HG02852 (cell line): ENCODE results near the gene CD80.

ENCODE experiments used
- ATAC-seq: cut with Tn5 transposase; IDR thresholded peaks from one replicate; pipeline ENCODE4 v1.9.1; 2021; ENCODE audit warnings: mild to moderate bottlenecking, moderate library complexity; ENCODE audit not compliant: unreplicated experiment

CD80 gene

GRCh38 chr3:119500265-119500664, 59.1 kb downstream of the CD80 start:
- ATAC-seq: no peak

- ATAC-seq: peak; percentile 98
Measured at GRCh38 chr3:119498186-119499011, 61.0 kb downstream of the CD80 start, which contains the start of gene TIMMDC1. TIMMDC1 (plus strand) TSS chr3:119498547; CDS start chr3:119498734, 187 bp downstream.

GRCh38 chr3:119497820-119498185, 61.6 kb downstream of the CD80 start:
- peak; percentile 24 for ATAC-seq

GRCh38 chr3:119494597-119494996, 64.8 kb downstream of the CD80 start:
- ATAC-seq: no peak

GRCh38 chr3:119492810-119493209, 66.6 kb downstream of the CD80 start:
- ATAC-seq: no peak

- ATAC-seq: no peak
Measured at GRCh38 chr3:119492128-119492527, 67.3 kb downstream of the CD80 start.

- no peak for ATAC-seq
Measured at GRCh38 chr3:119490153-119490552, 69.3 kb downstream of the CD80 start.

- ATAC-seq: no peak
Measured at GRCh38 chr3:119485563-119485962, 73.9 kb downstream of the CD80 start.

GRCh38 chr3:119483101-119483500, 76.3 kb downstream of the CD80 start:
- ATAC-seq: no peak

- no peak for ATAC-seq
Measured at GRCh38 chr3:119481079-119481478, 78.3 kb downstream of the CD80 start.
